SK-N-SH (cell line): ENCODE data around the gene MSH2. TPM values are rescaled to one million over a fixed set of nuclear protein-coding genes. Genes with fewer than 3 reads are reported as not detected.

Source experiments
- CTCF ChIA-PET: fragments of 300-600, 350-600 bp; formaldehyde crosslinking; extraction: SDS; loops from one replicate; lab custom pipeline; 2021; lab: Yijun Ruan, JAX
- POLR2A ChIA-PET: fragments of 350-600 bp; sonication (Branson Sonifier 250); formaldehyde crosslinking; extraction: SDS; loops from one replicate; lab custom pipeline; 2020; ENCODE audit warnings: antibody characterized with exemption, inconsistent platforms; lab: Yijun Ruan, JAX
- DNase-seq: peaks from one replicate; pipeline ENCODE4 v3.0.0; 2012
- H2AFZ ChIP-seq: fragments of 200-600 bp; sonication (generic); 2 replicates; pipeline ENCODE4 v1.8.1; 2016; ENCODE audit warnings: antibody characterized with exemption, mild to moderate bottlenecking, low read depth
- H3F3A ChIP-seq: fragments of 200-600 bp; sonication (generic); replicated peaks from 2 replicates; pipeline ENCODE3; 2016; ENCODE audit warnings: antibody characterized with exemption, mild to moderate bottlenecking; ENCODE audit not compliant: insufficient read depth
- H3K27ac ChIP-seq, 2 experiments: fragments of 200-500 bp in 1 of 2; fragments of 200-600 bp in 1 of 2; sonication (Bioruptor generic) in 1 of 2; sonication (generic), shearing (Covaris generic) in 1 of 2; 2 replicates each; pipeline versions ENCODE4 v1.5.1 to v1.6.1; 2014 to 2016; ENCODE audit warnings: low read depth in 2 of 2, inconsistent platforms in 1 of 2, low read length in 1 of 2, mild to moderate bottlenecking in 1 of 2, mixed read lengths in 1 of 2
- H3K27me3 ChIP-seq: fragments of 200-600 bp; sonication (generic), shearing (Covaris generic); 2 replicates; pipeline ENCODE4 v1.6.1; 2016; ENCODE audit warnings: mixed run types; ENCODE audit not compliant: insufficient read depth
- H3K36me3 ChIP-seq, 2 experiments: fragments of 200-500 bp in 1 of 2; fragments of 200-600 bp in 1 of 2; sonication (Bioruptor generic) in 1 of 2; sonication (generic) in 1 of 2; replicated peaks in 1 of 2; 2 replicates each; pipeline versions ENCODE3 to v1.5.1; 2014 to 2016; ENCODE audit warnings: low read length in 1 of 2, mild to moderate bottlenecking in 1 of 2; ENCODE audit not compliant: insufficient read depth in 2 of 2, control insufficient read depth in 1 of 2
- H3K4me1 ChIP-seq, 2 experiments: fragments of 200-500 bp in 1 of 2; fragments of 200-600 bp in 1 of 2; sonication (Bioruptor generic) in 1 of 2; sonication (generic), shearing (Covaris generic) in 1 of 2; 2 replicates each; pipeline versions ENCODE4 v1.5.1 to v1.6.1; 2014 to 2016; ENCODE audit warnings: low read depth in 1 of 2, low read length in 1 of 2, mixed run types in 1 of 2; ENCODE audit not compliant: insufficient read depth in 2 of 2, control insufficient read depth in 1 of 2
- H3K4me2 ChIP-seq: fragments of 200-600 bp; sonication (generic), shearing (Covaris generic); 2 replicates; pipeline ENCODE4 v1.6.1; 2017; ENCODE audit warnings: mixed run types
- H3K4me3 ChIP-seq, 2 experiments: fragments of 200-500 bp in 1 of 2; fragments of 200-600 bp in 1 of 2; sonication (Bioruptor generic) in 1 of 2; sonication (generic), shearing (Covaris generic) in 1 of 2; 2 replicates each; pipeline versions ENCODE4 v1.5.1 to v1.8.1; 2014 to 2016; ENCODE audit warnings: low read depth in 2 of 2, inconsistent platforms in 1 of 2, low read length in 1 of 2, mild to moderate bottlenecking in 1 of 2, mixed read lengths in 1 of 2, moderate library complexity in 1 of 2
- H3K79me2 ChIP-seq: fragments of 200-600 bp; sonication (generic); 2 replicates; pipeline ENCODE4 v1.8.1; 2017; ENCODE audit warnings: mild to moderate bottlenecking; ENCODE audit not compliant: insufficient read depth
- H3K9ac ChIP-seq: fragments of 200-600 bp; sonication (generic); 2 replicates; pipeline ENCODE4 v1.6.1; 2017; ENCODE audit warnings: mixed run types
- H3K9me2 ChIP-seq: fragments of 200-600 bp; sonication (generic); 2 replicates; pipeline ENCODE4 v1.6.1; 2017; ENCODE audit warnings: mixed run types
- H3K9me3 ChIP-seq: fragments of 200-600 bp; sonication (generic); 2 replicates; pipeline ENCODE4 v1.6.1; 2017; ENCODE audit warnings: mixed run types, mild to moderate bottlenecking, moderate library complexity
- H4K20me1 ChIP-seq: fragments of 200-600 bp; sonication (generic); 2 replicates; pipeline ENCODE4 v1.6.1; 2017; ENCODE audit warnings: mild to moderate bottlenecking, mixed run types; ENCODE audit not compliant: insufficient read depth
- CHD2 ChIP-seq: fragments of 150-350 bp; IDR thresholded peaks from 2 replicates; pipeline ENCODE4 v1.6.1; 2018; ENCODE audit warnings: low read length; ENCODE audit not compliant: partially characterized antibody
- ELF1 ChIP-seq: IDR thresholded peaks from 2 replicates; pipeline ENCODE4 v1.4.0; 2012
- EP300 ChIP-seq, 2 experiments: IDR thresholded peaks; 2 replicates each; pipeline versions ENCODE4 v1.4.0 to v1.6.1; 2012; ENCODE audit warnings: borderline replicate concordance in 1 of 2, low read depth in 1 of 2, low read length in 1 of 2
- FOXJ3 ChIP-seq: sonication (generic); formaldehyde crosslinking; IDR thresholded peaks from 2 replicates; pipeline ENCODE4 v1.5.1; 2020; ENCODE audit warnings: mild to moderate bottlenecking, missing genetic modification reagents
- MXI1 ChIP-seq: IDR thresholded peaks from 2 replicates; pipeline ENCODE4 v1.6.1; 2012; ENCODE audit warnings: mild to moderate bottlenecking, low read depth, low read length, improper control_type of control experiment
- NFIC ChIP-seq: IDR thresholded peaks from 2 replicates; pipeline ENCODE4 v1.4.0; 2012; ENCODE audit warnings: borderline replicate concordance
- RCOR1 ChIP-seq: fragments of 150-350 bp; IDR thresholded peaks from 2 replicates; pipeline ENCODE4 v1.6.1; 2017; ENCODE audit warnings: antibody characterized with exemption, low read length
- RFX5 ChIP-seq: IDR thresholded peaks from 2 replicates; pipeline ENCODE4 v1.6.1; 2012; ENCODE audit warnings: mild to moderate bottlenecking, improper control_type of control experiment, low read length
- RXRA ChIP-seq: IDR thresholded peaks from 2 replicates; pipeline ENCODE4 v1.4.0; 2012; ENCODE audit warnings: low read depth, mild to moderate bottlenecking, borderline replicate concordance
- TAF1 ChIP-seq: IDR thresholded peaks from 2 replicates; pipeline ENCODE4 v1.6.1; 2012; ENCODE audit warnings: low read depth, mild to moderate bottlenecking, low read length, moderate library complexity, borderline replicate concordance
- TCF12 ChIP-seq: IDR thresholded peaks from 2 replicates; pipeline ENCODE4 v1.4.0; 2012
- TEAD4 ChIP-seq: IDR thresholded peaks from 2 replicates; pipeline ENCODE4 v1.4.0; 2012; ENCODE audit warnings: mild to moderate bottlenecking, borderline replicate concordance; ENCODE audit not compliant: insufficient read depth
- USF2 ChIP-seq: fragments of 150-350 bp; IDR thresholded peaks from 2 replicates; pipeline ENCODE4 v1.6.1; 2017; ENCODE audit warnings: antibody characterized with exemption, low read length, low read depth, borderline replicate concordance
- YY1 ChIP-seq: IDR thresholded peaks from 2 replicates; pipeline ENCODE4 v1.4.0; 2012; ENCODE audit warnings: low read depth, mild to moderate bottlenecking
- WGBS: methylation state at CpG from one replicate; pipeline ENCODE4 v1.1.6; 2017; ENCODE audit warnings: low lambda C conversion rate; 5-methylcytosine and 5-hydroxymethylcytosine counted together
- polyA plus RNA-seq, 3 experiments: library from polyadenylated mRNA; depleted of rRNA; stranded (reverse); fragments of >200 nt; gene quantifications; 2 replicates each; pipeline ENCODE4 v1.2.3, GENCODE V29; 2012
- TF ChIP-seq, protein P1 (sequence below): IDR thresholded peaks from 2 replicates; pipeline ENCODE4 v1.4.0; 2012; ENCODE audit warnings: low read depth, borderline replicate concordance

MSH2 gene
- polyA plus RNA-seq, 1 of the 3 experiments (the other 2 are of a cell fraction) = 13.7 TPM

- H3K36me3 ChIP-seq = no peaks in the 10 kb centered on the region
- no peaks in the 10 kb centered on the region for H3F3A ChIP-seq
- H3K27ac ChIP-seq = no peak overlapping the region
- H3K9ac ChIP-seq = no peak overlapping the region
- POLR2A ChIA-PET = no interaction called here
- TF ChIP-seq TEAD4 (no peak), RXRA (no peak), MXI1 (no peak)
- TF ChIP-seq, all 33 proteins: peak for 0
- CTCF ChIA-PET = interaction anchor here (1.3 to 2.1 kb wide), 3 partner anchors 8 to 249 kb away, joined by 3 to 8 read pairs (median 6); no protein-coding TSS in a partner anchor
- H3K4me2 ChIP-seq = no peak overlapping the region
- H2AFZ ChIP-seq = no peak overlapping the region
- H4K20me1 ChIP-seq = no peaks in the 10 kb centered on the region
- H3K9me3 ChIP-seq = no peaks in the 10 kb centered on the region
- WGBS = 83% methylated on average over 12 of the region's 12 CpGs
- DNase-seq = no peak
- H3K9me2 ChIP-seq = no peaks in the 10 kb centered on the region
- no peaks in the 10 kb centered on the region for H3K27me3 ChIP-seq
- H3K4me3 ChIP-seq = no peak overlapping the region
- H3K4me1 ChIP-seq = peaks cover 0 to 15% of the 10 kb centered on the region in 2 experiments; a peak in 1 of 4 replicates
- H3K79me2 ChIP-seq = no peaks in the 10 kb centered on the region
Measured at GRCh38 chr2:47518497-47519146, 115.7 kb downstream of the MSH2 start.

DNA sequence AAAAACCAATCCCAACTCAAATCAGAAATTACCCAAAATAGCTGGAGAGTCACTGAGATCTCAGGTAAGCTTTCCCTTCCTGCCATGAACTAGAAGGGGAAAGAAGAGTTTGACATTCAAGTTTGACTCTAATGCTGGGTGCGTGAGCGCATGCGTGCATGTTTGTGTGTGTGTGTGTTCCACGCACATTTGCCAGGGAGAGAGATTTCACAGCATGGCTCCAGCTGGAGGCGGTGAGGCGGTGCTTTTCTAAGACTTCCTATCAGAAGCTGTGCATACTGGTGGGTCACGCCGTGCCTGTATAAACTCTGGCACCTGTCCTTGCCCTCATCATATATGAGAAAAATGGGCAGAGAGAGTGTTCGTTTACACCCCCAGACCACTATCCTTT, 116.2 kb downstream of the MSH2 start:
- Histone ChIP-seq H3K4me2 (no peak overlapping the region), H4K20me1 (no peaks in the 10 kb centered on the region), H3K4me3 (no peak overlapping the region), H3K36me3 (no peaks in the 10 kb centered on the region), H3K79me2 (no peaks in the 10 kb centered on the region), H3K27ac (no peak overlapping the region), H3K9ac (no peak overlapping the region), H3F3A (no peaks in the 10 kb centered on the region), H3K27me3 (no peaks in the 10 kb centered on the region), H3K9me2 (no peaks in the 10 kb centered on the region), H3K9me3 (no peaks in the 10 kb centered on the region), H2AFZ (no peak overlapping the region), H3K4me1 (peaks cover 0 to 15% of the 10 kb centered on the region in 2 experiments; a peak in 1 of 4 replicates)
- 90% methylated on average over 9 of the region's 9 CpGs for whole genome bisulfite sequencing
- CTCF ChIA-PET = interaction anchor here (2.1 kb wide), 1 partner anchor 9 kb away, joined by 8 read pairs; no protein-coding TSS in a partner anchor
- DNase-seq = no peak
- POLR2A ChIA-PET = no interaction called here
- TF ChIP-seq, protein P1, sequence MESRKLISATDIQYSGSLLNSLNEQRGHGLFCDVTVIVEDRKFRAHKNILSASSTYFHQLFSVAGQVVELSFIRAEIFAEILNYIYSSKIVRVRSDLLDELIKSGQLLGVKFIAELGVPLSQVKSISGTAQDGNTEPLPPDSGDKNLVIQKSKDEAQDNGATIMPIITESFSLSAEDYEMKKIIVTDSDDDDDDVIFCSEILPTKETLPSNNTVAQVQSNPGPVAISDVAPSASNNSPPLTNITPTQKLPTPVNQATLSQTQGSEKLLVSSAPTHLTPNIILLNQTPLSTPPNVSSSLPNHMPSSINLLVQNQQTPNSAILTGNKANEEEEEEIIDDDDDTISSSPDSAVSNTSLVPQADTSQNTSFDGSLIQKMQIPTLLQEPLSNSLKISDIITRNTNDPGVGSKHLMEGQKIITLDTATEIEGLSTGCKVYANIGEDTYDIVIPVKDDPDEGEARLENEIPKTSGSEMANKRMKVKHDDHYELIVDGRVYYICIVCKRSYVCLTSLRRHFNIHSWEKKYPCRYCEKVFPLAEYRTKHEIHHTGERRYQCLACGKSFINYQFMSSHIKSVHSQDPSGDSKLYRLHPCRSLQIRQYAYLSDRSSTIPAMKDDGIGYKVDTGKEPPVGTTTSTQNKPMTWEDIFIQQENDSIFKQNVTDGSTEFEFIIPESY = no peak
- no peak for TF ChIP-seq ELF1

GRCh38 chr2:47519604-47520301, 116.8 kb downstream of the MSH2 start:
- no peak for DNase-seq
- 89% methylated on average over 9 of the region's 9 CpGs for WGBS
- H3K9ac ChIP-seq = no peak overlapping the region
- no peaks in the 10 kb centered on the region for H3K36me3 ChIP-seq
- POLR2A ChIA-PET = interaction anchor here (1.5 kb wide), 1 partner anchor 263 kb away, joined by 4 read pairs; the partner anchor contains the start of gene MSH6
- H3K79me2 ChIP-seq = no peaks in the 10 kb centered on the region
- peaks cover 0 to 15% of the 10 kb centered on the region in 2 experiments; a peak in 1 of 4 replicates for H3K4me1 ChIP-seq
- no peaks in the 10 kb centered on the region for H3K9me2 ChIP-seq
- H3K27ac ChIP-seq = no peak overlapping the region
- H2AFZ ChIP-seq = no peak overlapping the region
- no peak overlapping the region for H3K4me3 ChIP-seq
- H3K27me3 ChIP-seq = no peaks in the 10 kb centered on the region
- CTCF ChIA-PET = interaction anchor here (1.1 to 2.4 kb wide), 7 partner anchors 7 to 252 kb away, joined by 3 to 16 read pairs (median 7); no protein-coding TSS in a partner anchor
- H3K4me2 ChIP-seq = no peak overlapping the region
- H3F3A ChIP-seq = no peaks in the 10 kb centered on the region
- H4K20me1 ChIP-seq = no peaks in the 10 kb centered on the region
- H3K9me3 ChIP-seq = no peaks in the 10 kb centered on the region
- no peak for TF ChIP-seq FOXJ3
- TF ChIP-seq RFX5 = no peak
- TF ChIP-seq EP300 (IDR thresholded peaks at IDR 0.05; ENCODE audit: borderline replicate concordance in 1 of 2, low read depth in 1 of 2, low read length in 1 of 2) = no peak
- TF ChIP-seq CHD2 = no peak
- TF ChIP-seq TCF12 = no peak
- no peak for TF ChIP-seq TAF1
- no peak for TF ChIP-seq YY1
- TF ChIP-seq, protein P1 = no peak
- no peak for TF ChIP-seq NFIC
- no peak for TF ChIP-seq USF2
- TF ChIP-seq RXRA = no peak
- no peak for TF ChIP-seq RCOR1
